ENCODE measurements around the gene HLA-B.
A peak's percentile ranks its signal among the peaks of the same experiment; 100 is the strongest.
"Not testable (repeated sequence)": the region's sequence is repeated elsewhere in the genome, so short reads cannot be mapped to it uniquely, and the experiment has no call there.

Gene HLA-B

GRCh38 chr6:31381666-31382065 is 24.7 kb upstream of the HLA-B start:
- no peak for DNase-seq

- DNase-seq, result no peak
Measured at GRCh38 chr6:31379850-31380249, 22.9 kb upstream of the HLA-B start.

GRCh38 chr6:31378721-31379103 is 21.7 kb upstream of the HLA-B start:
- DNase-seq, result no peak

GRCh38 chr6:31378062-31378720 is 21.2 kb upstream of the HLA-B start:
- no peak for DNase-seq

GRCh38 chr6:31377029-31377428 is 20.1 kb upstream of the HLA-B start:
- no peak for DNase-seq

GRCh38 chr6:31375699-31376098 is 18.7 kb upstream of the HLA-B start:
- DNase-seq, result no peak

- not testable (repeated sequence) for DNase-seq
Measured at GRCh38 chr6:31374118-31374517, 17.1 kb upstream of the HLA-B start.

- DNase-seq, result no peak
Measured at GRCh38 chr6:31368461-31368860, 11.5 kb upstream of the HLA-B start.

- peak; percentile 85 for DNase-seq
Measured at GRCh38 chr6:31366693-31367470, 9.9 kb upstream of the HLA-B start.

- no peak for DNase-seq
Measured at GRCh38 chr6:31365864-31366263, 8.9 kb upstream of the HLA-B start.

- DNase-seq, result no peak
Measured at GRCh38 chr6:31363811-31364210, 6.8 kb upstream of the HLA-B start.

- no peak for DNase-seq
Measured at GRCh38 chr6:31362751-31363150, 5.8 kb upstream of the HLA-B start.

GRCh38 chr6:31359581-31359980 is 2.6 kb upstream of the HLA-B start:
- no peak for DNase-seq

- no peak for DNase-seq
Measured at GRCh38 chr6:31358302-31358701, 1.3 kb upstream of the HLA-B start.

- no peak for DNase-seq
Measured at GRCh38 chr6:31357886-31358285, 907 bp upstream of the HLA-B start.

GRCh38 chr6:31356216-31356945 is 598 bp downstream of the HLA-B start:
- DNase-seq, result no peak

GRCh38 chr6:31355583-31355948 is 1.4 kb downstream of the HLA-B start:
- no peak for DNase-seq

GRCh38 chr6:31354864-31355582 is 2.0 kb downstream of the HLA-B start:
- DNase-seq, result no peak

GRCh38 chr6:31354158-31354863 is 2.7 kb downstream of the HLA-B start:
- no peak for DNase-seq

- no peak for DNase-seq
Measured at GRCh38 chr6:31353384-31353945, 3.5 kb downstream of the HLA-B start.

- no peak for DNase-seq
Measured at GRCh38 chr6:31352683-31353383, 4.1 kb downstream of the HLA-B start.

- no peak for DNase-seq
Measured at GRCh38 chr6:31352310-31352682, 4.7 kb downstream of the HLA-B start.
